Tibial nerve (tissue), 4 donors: ENCODE measurements around the gene HEBP1.

Source experiments
- EP300 ChIP-seq, 2 donors: sonication (generic); formaldehyde crosslinking; IDR thresholded peaks; one replicate each; pipeline ENCODE4 v1.6.1; 2017; ENCODE audit warnings: antibody characterized with exemption in 2 of 2, mild to moderate bottlenecking in 1 of 2
- POLR2A ChIP-seq, 2 donors: fragments of 450-650 bp; IDR thresholded peaks; one replicate each; pipeline ENCODE4 v1.6.1; 2017; ENCODE audit warnings: antibody characterized with exemption in 2 of 2, mild to moderate bottlenecking in 2 of 2, moderate library complexity in 2 of 2
- TF ChIP-seq, protein P1 (sequence below), 5 experiments: fragments of 200-600 bp in 3 of 5; fragments of 450-650 bp in 2 of 5; sonication (generic) in 3 of 5; IDR thresholded peaks; one replicate each; pipeline ENCODE4 v1.5.1; 2016 to 2019; ENCODE audit warnings: antibody characterized with exemption in 5 of 5, mild to moderate bottlenecking in 3 of 5, moderate library complexity in 2 of 5

DNA sequence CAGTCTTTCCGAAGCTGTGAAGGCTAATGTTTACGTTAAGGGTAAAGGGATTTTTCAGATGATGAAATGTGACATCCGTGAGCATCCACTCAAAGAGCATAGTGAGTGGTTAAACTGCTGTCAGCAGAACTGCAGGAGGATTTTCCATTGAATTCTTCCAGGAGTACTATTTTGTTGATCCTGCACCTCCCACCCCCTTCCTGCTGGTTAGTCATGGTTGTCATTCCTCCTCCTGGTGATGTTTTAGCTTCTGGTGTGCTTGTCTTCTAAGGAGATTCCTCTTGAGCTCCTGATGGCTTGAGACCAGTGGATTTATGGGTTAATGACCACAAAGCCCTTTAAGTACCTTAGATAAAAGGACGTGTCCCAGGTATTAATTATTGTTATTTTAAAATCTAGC is 45.7 kb downstream of the HEBP1 start:
- TF ChIP-seq POLR2A (IDR thresholded peaks at IDR 0.05) (no peak), EP300 (IDR thresholded peaks at IDR 0.05) (no peak)
- TF ChIP-seq, protein P1, sequence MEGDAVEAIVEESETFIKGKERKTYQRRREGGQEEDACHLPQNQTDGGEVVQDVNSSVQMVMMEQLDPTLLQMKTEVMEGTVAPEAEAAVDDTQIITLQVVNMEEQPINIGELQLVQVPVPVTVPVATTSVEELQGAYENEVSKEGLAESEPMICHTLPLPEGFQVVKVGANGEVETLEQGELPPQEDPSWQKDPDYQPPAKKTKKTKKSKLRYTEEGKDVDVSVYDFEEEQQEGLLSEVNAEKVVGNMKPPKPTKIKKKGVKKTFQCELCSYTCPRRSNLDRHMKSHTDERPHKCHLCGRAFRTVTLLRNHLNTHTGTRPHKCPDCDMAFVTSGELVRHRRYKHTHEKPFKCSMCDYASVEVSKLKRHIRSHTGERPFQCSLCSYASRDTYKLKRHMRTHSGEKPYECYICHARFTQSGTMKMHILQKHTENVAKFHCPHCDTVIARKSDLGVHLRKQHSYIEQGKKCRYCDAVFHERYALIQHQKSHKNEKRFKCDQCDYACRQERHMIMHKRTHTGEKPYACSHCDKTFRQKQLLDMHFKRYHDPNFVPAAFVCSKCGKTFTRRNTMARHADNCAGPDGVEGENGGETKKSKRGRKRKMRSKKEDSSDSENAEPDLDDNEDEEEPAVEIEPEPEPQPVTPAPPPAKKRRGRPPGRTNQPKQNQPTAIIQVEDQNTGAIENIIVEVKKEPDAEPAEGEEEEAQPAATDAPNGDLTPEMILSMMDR (IDR thresholded peaks at IDR 0.05): no peak
